ENCODE measurements around the gene SREK1. TPM values are rescaled to one million over a fixed set of nuclear protein-coding genes. Genes with fewer than 3 reads are reported as not detected.

SREK1 gene
- total RNA-seq, 1 donor from 2014 or later: 71.2 TPM

DNA sequence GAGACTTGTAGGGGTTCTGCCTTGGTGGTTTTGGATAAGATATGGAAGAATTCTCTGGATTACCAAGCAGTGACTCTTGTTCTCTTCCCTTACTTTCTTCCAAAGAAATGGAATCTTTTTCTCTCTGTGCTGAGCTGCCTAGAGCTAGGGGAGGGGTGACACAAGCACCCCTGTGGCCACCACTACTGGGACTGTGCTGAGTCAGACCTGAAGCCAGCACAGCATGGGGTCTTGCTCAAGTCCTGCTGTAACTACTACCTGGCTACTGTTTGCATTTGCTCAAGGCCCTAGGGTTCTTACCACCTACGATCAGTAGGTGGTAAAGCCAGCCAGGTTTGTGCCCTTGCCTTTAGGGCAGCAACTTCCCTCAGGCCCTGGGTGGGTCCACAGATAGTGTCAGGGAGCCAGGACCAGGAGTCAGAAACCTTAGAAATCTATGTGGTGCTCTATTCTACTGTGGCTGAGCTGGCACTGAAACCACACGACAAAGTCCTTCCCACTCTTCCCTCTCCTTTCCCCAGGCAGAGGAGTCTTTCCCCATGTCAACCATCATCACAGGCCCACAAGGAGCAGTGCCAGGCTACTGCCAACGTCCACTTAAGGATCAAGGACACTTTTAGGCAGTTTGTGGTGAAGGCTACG is 53.8 kb downstream of the SREK1 start:
- no peak for TF ChIP-seq CTCF (IDR thresholded peaks at IDR 0.05)
- no peak overlapping the region for H3K27ac Mint-ChIP-seq (ENCODE audit: unreplicated experiment)
- H3K9me3 Mint-ChIP-seq (ENCODE audit: unreplicated experiment): peaks cover 11% of the 10 kb centered on the region
- DNase-seq (ENCODE audit: extremely low spot score, unreplicated experiment): no peak
- H3K36me3 Mint-ChIP-seq (ENCODE audit: unreplicated experiment): peaks cover 8% of the 10 kb centered on the region
- H3K27me3 Mint-ChIP-seq (ENCODE audit: unreplicated experiment): no peaks in the 10 kb centered on the region
- H3K4me1 Mint-ChIP-seq (ENCODE audit: unreplicated experiment): peaks cover 16% of the 10 kb centered on the region
- no peak overlapping the region for H3K4me3 Mint-ChIP-seq (ENCODE audit: unreplicated experiment)

GRCh38 chr5:66198837-66199236 is 54.7 kb downstream of the SREK1 start:
- H3K27ac Mint-ChIP-seq (ENCODE audit: unreplicated experiment): no peak overlapping the region
- peaks cover 16% of the 10 kb centered on the region for H3K4me1 Mint-ChIP-seq (ENCODE audit: unreplicated experiment)
- no peak overlapping the region for H3K4me3 Mint-ChIP-seq (ENCODE audit: unreplicated experiment)
- H3K36me3 Mint-ChIP-seq (ENCODE audit: unreplicated experiment): peaks cover 8% of the 10 kb centered on the region
- no peaks in the 10 kb centered on the region for H3K27me3 Mint-ChIP-seq (ENCODE audit: unreplicated experiment)
- DNase-seq (ENCODE audit: extremely low spot score, unreplicated experiment): no peak
- peaks cover 11% of the 10 kb centered on the region for H3K9me3 Mint-ChIP-seq (ENCODE audit: unreplicated experiment)
- TF ChIP-seq CTCF (IDR thresholded peaks at IDR 0.05): no peak

DNA sequence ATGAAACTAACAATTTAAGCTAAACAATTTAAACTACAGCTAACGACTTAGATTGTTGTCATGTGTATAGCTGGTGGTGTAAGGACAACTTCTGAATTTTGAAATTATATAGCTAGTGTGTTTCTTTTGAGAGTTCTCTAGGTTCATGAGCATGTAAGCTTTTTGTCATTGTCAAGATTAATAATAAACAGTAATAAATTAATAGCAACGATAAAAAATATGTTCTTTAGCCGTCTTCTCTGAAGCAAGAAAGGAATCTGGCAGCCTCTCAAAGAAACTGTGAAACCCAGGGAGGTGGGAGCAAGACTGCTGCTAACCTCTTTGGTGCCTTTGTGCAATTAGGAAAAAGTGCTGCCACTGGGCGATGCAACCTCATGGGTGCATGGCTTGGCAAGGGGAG is 59.4 kb downstream of the SREK1 start:
- H3K4me3 Mint-ChIP-seq (ENCODE audit: unreplicated experiment): no peak overlapping the region
- H3K27me3 Mint-ChIP-seq (ENCODE audit: unreplicated experiment): no peaks in the 10 kb centered on the region
- peaks cover 9% of the 10 kb centered on the region for H3K4me1 Mint-ChIP-seq (ENCODE audit: unreplicated experiment)
- peaks cover 11% of the 10 kb centered on the region for H3K9me3 Mint-ChIP-seq (ENCODE audit: unreplicated experiment)
- no peak for DNase-seq (ENCODE audit: extremely low spot score, unreplicated experiment)
- no peak overlapping the region for H3K27ac Mint-ChIP-seq (ENCODE audit: unreplicated experiment)
- H3K36me3 Mint-ChIP-seq (ENCODE audit: unreplicated experiment): peaks cover 11% of the 10 kb centered on the region
- no peak for TF ChIP-seq CTCF (IDR thresholded peaks at IDR 0.05)

GRCh38 chr5:66206465-66206864 is 62.4 kb downstream of the SREK1 start:
- Mint-ChIP-seq H3K36me3 (ENCODE audit: unreplicated experiment) (peaks cover 7% of the 10 kb centered on the region), H3K27ac (ENCODE audit: unreplicated experiment) (no peak overlapping the region), H3K4me3 (ENCODE audit: unreplicated experiment) (no peak overlapping the region), H3K9me3 (ENCODE audit: unreplicated experiment) (peaks cover 8% of the 10 kb centered on the region), H3K4me1 (ENCODE audit: unreplicated experiment) (peaks cover 12% of the 10 kb centered on the region), H3K27me3 (ENCODE audit: unreplicated experiment) (peaks cover 2% of the 10 kb centered on the region)
- no peak for TF ChIP-seq CTCF (IDR thresholded peaks at IDR 0.05)
- no peak for DNase-seq (ENCODE audit: extremely low spot score, unreplicated experiment)

DNA sequence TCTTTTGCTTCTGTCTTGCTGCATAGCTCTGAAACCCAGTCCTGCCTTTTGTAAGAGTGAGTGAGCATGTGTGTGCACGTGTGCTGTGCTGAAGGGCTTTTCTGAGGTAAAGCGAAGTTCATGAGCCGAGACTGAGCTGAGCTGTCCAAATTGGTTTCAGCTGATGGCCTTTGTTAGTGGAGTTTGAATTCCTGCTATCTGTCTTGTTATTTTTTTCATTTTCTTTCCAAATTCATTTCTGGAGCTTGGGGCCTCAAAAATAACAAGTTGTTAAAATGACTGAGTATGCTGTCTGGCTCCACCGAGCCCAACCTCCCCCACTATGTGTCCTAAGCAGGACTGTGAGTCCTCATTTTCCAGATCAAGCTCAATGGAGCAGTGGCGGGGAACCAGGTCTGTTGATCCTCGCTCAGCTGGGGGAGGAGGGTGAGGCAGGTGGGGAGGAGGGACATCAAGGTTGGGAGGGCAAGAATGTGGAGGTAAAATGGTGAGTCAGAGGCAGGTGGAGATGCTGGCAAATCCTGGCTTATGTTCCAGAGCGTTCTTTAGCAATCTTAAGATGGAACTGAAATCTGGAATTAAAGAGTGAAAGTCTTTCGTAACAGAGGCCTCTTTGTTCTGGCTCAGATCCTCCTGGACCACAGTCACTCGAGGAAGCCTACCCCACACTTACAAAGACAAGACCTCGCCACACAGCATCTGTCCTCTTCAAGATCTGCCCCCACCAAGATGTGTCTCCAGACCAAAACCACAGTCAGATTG is 63.9 kb downstream of the SREK1 start:
- Mint-ChIP-seq H3K27ac (ENCODE audit: unreplicated experiment) (peak overlapping the region; percentile 1), H3K36me3 (ENCODE audit: unreplicated experiment) (peaks cover 2% of the 10 kb centered on the region), H3K4me3 (ENCODE audit: unreplicated experiment) (no peak overlapping the region), H3K9me3 (ENCODE audit: unreplicated experiment) (no peaks in the 10 kb centered on the region), H3K27me3 (ENCODE audit: unreplicated experiment) (peaks cover 2% of the 10 kb centered on the region), H3K4me1 (ENCODE audit: unreplicated experiment) (peaks cover 12% of the 10 kb centered on the region)
- TF ChIP-seq CTCF (IDR thresholded peaks at IDR 0.05): no peak
- DNase-seq (ENCODE audit: extremely low spot score, unreplicated experiment): no peak

Measured in osteocyte (in vitro differentiated cells).